Measurements from ENCODE around the gene DDX21. TPM values are rescaled to one million over a fixed set of nuclear protein-coding genes. Genes with fewer than 3 reads are reported as not detected.
"Not testable (repeated sequence)": the region's sequence is repeated elsewhere in the genome, so short reads cannot be mapped to it uniquely, and the experiment has no call there.

DDX21 gene
- total and polyA plus RNA-seq, 9 of the 15 experiments (the other 6 are each of a cell fraction or from before 2014, with no cell fraction given) = 143 to 365 (median 281) TPM

- H3K4me3 ChIP-seq; BruUV-seq (replicated peaks); H3K9me1 ChIP-seq (ENCODE audit: control insufficient read depth, insufficient read depth, low read length); H3K79me2 ChIP-seq (ENCODE audit: control insufficient read depth, insufficient read depth, low read length); POLR2A ChIA-PET; ATAC-seq; H3K27me3 ChIP-seq (ENCODE audit: control insufficient read depth in 2 of 2, insufficient read depth in 2 of 2, low read length in 2 of 2); H3K4me2 ChIP-seq (ENCODE audit: insufficient read depth, low read length); DNase-seq (ENCODE audit: extremely low read depth in 1 of 4, low spot score in 3 of 4); intact Hi-C loops (cut with micrococcal nuclease); in situ Hi-C loops (cut with MboI); H3K9me3 ChIP-seq (replicated peaks; ENCODE audit: control insufficient read depth, insufficient read depth, low read depth, low read length); H2AFZ ChIP-seq (ENCODE audit: low read depth, low read length); H3K4me1 ChIP-seq (replicated peaks in 1 of 2; ENCODE audit: control insufficient read depth in 2 of 2, insufficient read depth in 2 of 2, low read length in 2 of 2); H3K9ac ChIP-seq (ENCODE audit: insufficient read depth in 1 of 2, low read depth in 2 of 2, low read length in 2 of 2); H3K27ac ChIP-seq (ENCODE audit: extremely low read depth, low read depth, low read length); CTCF ChIA-PET (ENCODE audit: low intra/inter-chr PET ratio); FAIRE-seq; H4K20me1 ChIP-seq (replicated peaks; ENCODE audit: control insufficient read depth, insufficient read depth, low read length): not testable (repeated sequence)
- WGBS (ENCODE audit: insufficient coverage, low coverage, missing lambda C conversion rate) = 100% methylated on average over 2 of the region's 2 CpGs
- peaks cover 37% of the 10 kb centered on the region; the same call in 2 of the 3 replicates for H3K36me3 ChIP-seq (ENCODE audit: control insufficient read depth, insufficient read depth, low read length)
Observed at GRCh38 chr10:68929157-68929556, 26.8 kb upstream of the DDX21 start.

GRCh38 chr10:68929888-68930287, 26.1 kb upstream of the DDX21 start:
- H3K36me3 ChIP-seq (ENCODE audit: control insufficient read depth, insufficient read depth, low read length) = peaks cover 40% of the 10 kb centered on the region; the same call in 2 of the 3 replicates
- H3K4me1 ChIP-seq (replicated peaks in 1 of 2; ENCODE audit: control insufficient read depth in 2 of 2, insufficient read depth in 2 of 2, low read length in 2 of 2); ATAC-seq; H3K9me1 ChIP-seq (ENCODE audit: control insufficient read depth, insufficient read depth, low read length); H2AFZ ChIP-seq (ENCODE audit: low read depth, low read length); CTCF ChIA-PET (ENCODE audit: low intra/inter-chr PET ratio); BruUV-seq (replicated peaks); H3K79me2 ChIP-seq (ENCODE audit: control insufficient read depth, insufficient read depth, low read length); POLR2A ChIA-PET; H3K27ac ChIP-seq (ENCODE audit: extremely low read depth, low read depth, low read length); H4K20me1 ChIP-seq (replicated peaks; ENCODE audit: control insufficient read depth, insufficient read depth, low read length); H3K9me3 ChIP-seq (replicated peaks; ENCODE audit: control insufficient read depth, insufficient read depth, low read depth, low read length); H3K27me3 ChIP-seq (ENCODE audit: control insufficient read depth in 2 of 2, insufficient read depth in 2 of 2, low read length in 2 of 2); intact Hi-C loops (cut with micrococcal nuclease); in situ Hi-C loops (cut with MboI); DNase-seq (ENCODE audit: extremely low read depth in 1 of 4, low spot score in 3 of 4); H3K4me2 ChIP-seq (ENCODE audit: insufficient read depth, low read length); H3K4me3 ChIP-seq; H3K9ac ChIP-seq (ENCODE audit: insufficient read depth in 1 of 2, low read depth in 2 of 2, low read length in 2 of 2); FAIRE-seq: not testable (repeated sequence)
- 95% methylated on average over 4 of the region's 8 CpGs for WGBS (ENCODE audit: insufficient coverage, low coverage, missing lambda C conversion rate)

- H3K27me3 ChIP-seq (ENCODE audit: control insufficient read depth in 2 of 2, insufficient read depth in 2 of 2, low read length in 2 of 2); BruUV-seq (replicated peaks); H3K27ac ChIP-seq (ENCODE audit: extremely low read depth, low read depth, low read length); intact Hi-C loops (cut with micrococcal nuclease); in situ Hi-C loops (cut with MboI); H2AFZ ChIP-seq (ENCODE audit: low read depth, low read length); H3K4me2 ChIP-seq (ENCODE audit: insufficient read depth, low read length); H3K9ac ChIP-seq (ENCODE audit: insufficient read depth in 1 of 2, low read depth in 2 of 2, low read length in 2 of 2); H3K9me3 ChIP-seq (replicated peaks; ENCODE audit: control insufficient read depth, insufficient read depth, low read depth, low read length); H3K9me1 ChIP-seq (ENCODE audit: control insufficient read depth, insufficient read depth, low read length); FAIRE-seq; CTCF ChIA-PET (ENCODE audit: low intra/inter-chr PET ratio); H3K4me3 ChIP-seq; H3K79me2 ChIP-seq (ENCODE audit: control insufficient read depth, insufficient read depth, low read length); DNase-seq (ENCODE audit: extremely low read depth in 1 of 4, low spot score in 3 of 4); H3K4me1 ChIP-seq (replicated peaks in 1 of 2; ENCODE audit: control insufficient read depth in 2 of 2, insufficient read depth in 2 of 2, low read length in 2 of 2); H4K20me1 ChIP-seq (replicated peaks; ENCODE audit: control insufficient read depth, insufficient read depth, low read length); ATAC-seq: not testable (repeated sequence)
- WGBS (ENCODE audit: insufficient coverage, low coverage, missing lambda C conversion rate) = 81% methylated on average over 3 of the region's 3 CpGs
- POLR2A ChIA-PET = interaction anchor here (1.8 kb wide), 1 partner anchor 23 kb away, joined by 6 read pairs; the partner anchor contains the start of gene DDX21
- peaks cover 60% of the 10 kb centered on the region for H3K36me3 ChIP-seq (ENCODE audit: control insufficient read depth, insufficient read depth, low read length)
Observed at GRCh38 chr10:68932860-68933259, 23.1 kb upstream of the DDX21 start.

Measured in K562 (cell line).